Measurements from ENCODE around the gene PARD6B.
"Not testable (repeated sequence)": the region's sequence is repeated elsewhere in the genome, so short reads cannot be mapped to it uniquely, and the experiment has no call there.

Gene PARD6B

DNA sequence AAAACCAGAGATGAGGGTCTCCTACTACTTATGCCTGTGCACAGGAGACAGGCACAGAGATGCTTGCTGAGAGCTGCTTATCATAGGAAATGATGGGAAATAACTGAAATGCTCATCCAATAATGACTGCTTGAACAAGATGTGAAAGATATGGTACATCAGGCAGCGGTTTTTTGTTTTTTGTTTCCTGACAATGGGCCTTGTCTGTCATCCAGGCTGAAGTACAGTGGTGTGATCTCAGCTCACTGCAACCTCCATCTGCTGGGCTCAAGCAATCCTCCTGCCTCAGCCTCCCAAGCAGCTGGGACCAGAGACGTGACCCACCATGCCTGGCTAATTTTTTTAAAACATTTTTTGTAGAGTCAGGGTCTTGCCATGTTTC is 38.8 kb upstream of the PARD6B start:
- peak overlapping the region; percentile 83 for H3K4me3 ChIP-seq (ENCODE audit: low read length)
- H3K9me3 ChIP-seq (ENCODE audit: control insufficient read depth, low read length) = no peaks in the 10 kb centered on the region
- peaks cover 63% of the 10 kb centered on the region for H3K4me1 ChIP-seq (ENCODE audit: control insufficient read depth, insufficient read depth, low read length)
- no peak for DNase-seq (ENCODE audit: low read depth)
- H3K27me3 ChIP-seq (replicated peaks; ENCODE audit: control insufficient read depth, insufficient read depth, low read length) = no peaks in the 10 kb centered on the region
- no peaks in the 10 kb centered on the region for H3K36me3 ChIP-seq (ENCODE audit: control insufficient read depth, insufficient read depth, low read length, severe bottlenecking)
- H3K9ac ChIP-seq (ENCODE audit: low read length) = peak overlapping the region; percentile 87

DNA sequence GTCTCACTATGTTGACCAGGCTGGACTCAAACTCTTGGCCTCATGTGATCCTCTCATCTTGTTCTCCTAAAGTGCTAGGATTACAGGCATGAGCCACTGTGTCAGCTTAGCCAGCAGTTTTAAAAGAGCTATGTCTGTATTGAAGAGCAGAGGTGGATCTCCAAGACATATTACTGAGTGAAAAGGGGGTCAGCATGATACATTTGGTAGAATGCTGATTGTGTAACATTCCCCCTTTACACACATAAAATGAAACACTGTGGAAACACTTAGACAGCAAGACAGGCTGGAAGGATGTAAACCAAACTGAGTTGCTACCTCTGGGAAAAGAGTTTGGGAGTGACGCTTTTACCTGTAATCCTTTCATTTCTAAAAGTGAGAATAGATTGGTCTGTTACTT is 38.4 kb upstream of the PARD6B start:
- DNase-seq (ENCODE audit: low read depth) = peak; percentile 24
- no peaks in the 10 kb centered on the region for H3K27me3 ChIP-seq (replicated peaks; ENCODE audit: control insufficient read depth, insufficient read depth, low read length)
- H3K9ac ChIP-seq (ENCODE audit: low read length) = peak overlapping the region; percentile 47
- no peaks in the 10 kb centered on the region for H3K36me3 ChIP-seq (ENCODE audit: control insufficient read depth, insufficient read depth, low read length, severe bottlenecking)
- peaks cover 63% of the 10 kb centered on the region for H3K4me1 ChIP-seq (ENCODE audit: control insufficient read depth, insufficient read depth, low read length)
- no peaks in the 10 kb centered on the region for H3K9me3 ChIP-seq (ENCODE audit: control insufficient read depth, low read length)
- H3K4me3 ChIP-seq (ENCODE audit: low read length) = no peak overlapping the region

DNA sequence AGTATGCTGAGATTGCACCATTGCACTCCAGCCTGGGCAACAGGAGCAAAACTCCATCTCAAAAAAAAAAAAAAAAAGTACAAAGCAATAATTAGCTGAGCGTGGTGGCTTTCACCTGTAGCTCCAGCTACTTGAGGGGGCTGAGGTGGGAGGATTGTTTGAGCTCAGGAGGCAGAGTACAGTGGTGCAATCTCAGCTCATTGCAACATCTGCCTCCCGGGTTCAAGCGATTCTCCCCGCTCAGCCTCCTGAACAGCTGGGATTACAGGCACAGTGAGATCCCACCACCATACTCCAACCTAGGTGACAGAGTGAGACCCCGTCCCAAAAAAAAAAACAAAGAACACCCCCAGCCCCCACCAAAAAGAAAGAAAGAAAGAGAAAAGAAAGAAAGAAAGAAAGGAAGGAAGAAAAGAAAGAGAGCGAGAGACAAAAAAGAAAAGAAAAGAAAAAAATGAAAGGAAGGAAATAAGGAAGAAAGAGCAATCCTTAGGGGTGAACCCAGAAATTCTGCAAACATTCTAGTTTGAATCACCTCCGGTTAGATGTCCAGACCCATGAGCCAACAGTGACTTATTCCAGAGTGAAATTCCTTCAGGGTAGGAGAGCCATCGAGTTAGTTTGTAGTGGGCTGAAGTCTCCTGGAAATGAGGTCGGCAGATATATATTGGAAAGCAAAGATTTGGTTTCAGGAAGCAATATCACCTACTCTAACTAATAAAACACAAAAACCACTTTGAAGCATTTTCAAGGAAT is 36.8 kb upstream of the PARD6B start:
- no peak for DNase-seq (ENCODE audit: low read depth)
- peaks cover 53% of the 10 kb centered on the region for H3K4me1 ChIP-seq (ENCODE audit: control insufficient read depth, insufficient read depth, low read length)
- H3K9me3 ChIP-seq (ENCODE audit: control insufficient read depth, low read length) = no peaks in the 10 kb centered on the region
- H3K27me3 ChIP-seq (replicated peaks; ENCODE audit: control insufficient read depth, insufficient read depth, low read length) = no peaks in the 10 kb centered on the region
- H3K36me3 ChIP-seq (ENCODE audit: control insufficient read depth, insufficient read depth, low read length, severe bottlenecking) = no peaks in the 10 kb centered on the region
- H3K9ac ChIP-seq (ENCODE audit: low read length) = peak overlapping the region; percentile 52
- H3K4me3 ChIP-seq (ENCODE audit: low read length) = peak overlapping the region; percentile 60

DNA sequence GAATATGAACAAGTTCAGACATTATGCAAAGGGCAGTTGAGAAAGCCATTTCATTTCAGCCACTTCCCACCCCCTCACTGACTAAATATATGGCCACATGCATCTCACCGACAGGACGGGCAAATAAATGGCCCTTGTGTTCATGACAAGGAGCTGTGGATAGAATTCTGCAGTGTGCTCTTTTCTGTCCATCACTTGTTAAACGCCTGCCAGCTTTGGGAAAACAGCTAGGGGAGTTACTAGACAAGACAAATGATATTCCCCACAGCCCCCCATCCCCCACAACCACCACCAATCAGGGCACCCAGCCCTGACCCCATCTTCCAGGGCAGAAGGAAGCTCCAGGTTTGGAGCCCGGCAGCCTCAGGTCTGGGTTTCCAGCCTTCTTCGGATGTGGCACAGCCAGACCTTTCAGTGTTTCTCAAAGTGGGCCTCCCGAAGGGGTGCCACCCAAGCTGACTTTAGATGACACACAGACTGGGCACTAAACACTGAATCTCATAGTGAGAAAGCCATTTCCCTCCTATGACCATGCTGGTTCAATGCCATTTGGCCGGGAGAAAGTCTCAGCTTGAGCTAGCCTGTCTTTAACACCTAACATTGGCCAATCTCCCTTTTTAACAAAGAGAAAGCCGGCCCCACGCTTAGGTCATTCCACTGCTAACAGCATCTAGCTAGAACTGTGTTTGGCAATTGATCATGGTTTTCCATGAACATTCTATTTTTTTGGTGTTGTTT is 36.1 kb upstream of the PARD6B start:
- no peak for DNase-seq (ENCODE audit: low read depth)
- Histone ChIP-seq H3K9ac (ENCODE audit: low read length) (peak overlapping the region; percentile 52), H3K9me3 (ENCODE audit: control insufficient read depth, low read length) (no peaks in the 10 kb centered on the region), H3K4me1 (ENCODE audit: control insufficient read depth, insufficient read depth, low read length) (peaks cover 48% of the 10 kb centered on the region), H3K4me3 (ENCODE audit: low read length) (peak overlapping the region; percentile 60), H3K36me3 (ENCODE audit: control insufficient read depth, insufficient read depth, low read length, severe bottlenecking) (no peaks in the 10 kb centered on the region), H3K27me3 (replicated peaks; ENCODE audit: control insufficient read depth, insufficient read depth, low read length) (no peaks in the 10 kb centered on the region)

DNA sequence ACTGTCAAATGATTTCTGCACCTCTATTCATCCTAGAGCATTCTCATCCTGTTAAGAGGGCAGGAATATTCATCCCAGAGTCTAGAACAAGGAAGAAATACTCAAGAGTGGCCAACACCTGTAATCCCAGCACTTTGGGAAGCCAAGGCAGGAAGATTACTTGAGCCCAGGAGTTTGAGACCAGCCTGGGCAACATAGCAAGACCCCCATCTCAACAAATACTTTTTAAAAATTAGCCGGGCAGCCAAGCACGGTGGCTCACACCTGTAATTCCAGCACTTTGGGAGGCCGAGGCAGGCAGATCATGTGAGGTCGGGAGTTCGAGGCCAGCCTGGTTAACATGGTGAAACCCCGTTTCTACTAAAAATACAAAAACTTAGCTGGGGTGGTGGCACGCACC is 33.1 kb upstream of the PARD6B start:
- H3K27me3 ChIP-seq (replicated peaks; ENCODE audit: control insufficient read depth, insufficient read depth, low read length); DNase-seq (ENCODE audit: low read depth); H3K36me3 ChIP-seq (ENCODE audit: control insufficient read depth, insufficient read depth, low read length, severe bottlenecking); H3K9ac ChIP-seq (ENCODE audit: low read length); H3K4me3 ChIP-seq (ENCODE audit: low read length); H3K9me3 ChIP-seq (ENCODE audit: control insufficient read depth, low read length): not testable (repeated sequence)
- peaks cover 26% of the 10 kb centered on the region for H3K4me1 ChIP-seq (ENCODE audit: control insufficient read depth, insufficient read depth, low read length)

DNA sequence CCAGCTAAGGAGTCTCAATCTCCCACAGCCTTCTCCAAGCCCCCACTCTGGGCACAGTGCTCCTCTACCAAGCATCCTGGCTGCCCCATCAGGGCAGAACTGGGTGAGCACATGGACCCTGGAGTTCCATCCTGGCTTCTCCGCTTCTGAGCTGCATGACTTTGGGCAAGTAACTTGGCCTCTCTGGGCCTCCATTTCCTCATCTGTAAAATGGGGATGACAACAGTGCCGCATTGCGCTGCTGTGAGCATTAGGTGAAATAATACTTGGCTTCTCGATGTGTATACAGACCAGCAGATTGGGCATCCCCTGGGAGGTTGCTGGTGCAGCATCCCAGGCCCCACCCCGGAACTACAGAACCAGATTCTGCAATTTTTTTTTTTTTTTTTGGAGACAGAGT is 31.7 kb upstream of the PARD6B start:
- H3K36me3 ChIP-seq (ENCODE audit: control insufficient read depth, insufficient read depth, low read length, severe bottlenecking) = no peaks in the 10 kb centered on the region
- H3K4me1 ChIP-seq (ENCODE audit: control insufficient read depth, insufficient read depth, low read length) = peaks cover 16% of the 10 kb centered on the region
- no peak for DNase-seq (ENCODE audit: low read depth)
- H3K27me3 ChIP-seq (replicated peaks; ENCODE audit: control insufficient read depth, insufficient read depth, low read length) = no peaks in the 10 kb centered on the region
- H3K9me3 ChIP-seq (ENCODE audit: control insufficient read depth, low read length) = no peaks in the 10 kb centered on the region
- no peak overlapping the region for H3K4me3 ChIP-seq (ENCODE audit: low read length)
- H3K9ac ChIP-seq (ENCODE audit: low read length) = no peak overlapping the region

DNA sequence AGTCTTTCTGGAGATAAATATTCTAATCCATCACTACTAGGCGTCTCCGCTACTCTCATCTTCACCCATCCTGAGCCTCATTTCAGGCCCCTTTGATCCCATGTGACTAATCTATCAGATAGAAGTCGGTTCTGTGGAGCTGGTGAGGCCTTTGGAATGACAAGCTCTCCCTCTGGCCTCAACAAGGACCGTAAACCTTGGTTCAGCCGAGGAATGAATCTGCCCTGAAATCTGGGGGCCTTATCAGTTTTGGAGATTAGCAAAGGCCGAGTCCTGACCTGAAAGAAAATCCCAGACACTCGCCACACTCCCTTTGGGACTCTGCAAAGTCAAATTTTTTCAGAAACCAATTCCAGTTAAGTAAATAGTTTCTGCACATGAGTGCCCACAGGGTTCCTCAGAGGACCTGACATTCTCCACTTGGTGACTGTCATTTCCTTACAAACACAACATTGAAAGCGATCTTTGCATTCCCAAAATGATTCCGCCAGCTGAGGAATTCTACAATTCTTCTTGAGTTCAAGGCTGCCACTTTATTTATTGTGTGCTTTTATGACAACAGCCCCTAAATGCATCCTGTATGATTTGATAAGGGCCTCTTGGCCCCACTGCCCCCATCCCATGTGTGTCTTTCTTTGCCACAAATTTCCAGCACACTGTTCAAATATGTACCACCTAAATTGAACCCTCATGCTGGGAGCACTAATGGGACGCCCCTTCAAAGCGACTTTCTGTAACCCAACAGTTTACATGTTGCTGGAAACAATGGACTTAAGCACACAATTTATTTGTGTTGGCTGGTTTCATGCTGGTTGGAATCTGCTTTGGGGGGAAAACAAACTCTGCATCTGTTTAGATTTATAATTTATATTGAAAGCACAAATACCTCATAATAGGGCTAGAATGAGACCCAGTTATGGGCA is 30.1 kb upstream of the PARD6B start:
- Histone ChIP-seq H3K4me3 (ENCODE audit: low read length) (no peak overlapping the region), H3K27me3 (replicated peaks; ENCODE audit: control insufficient read depth, insufficient read depth, low read length) (no peaks in the 10 kb centered on the region), H3K9me3 (ENCODE audit: control insufficient read depth, low read length) (no peaks in the 10 kb centered on the region), H3K36me3 (ENCODE audit: control insufficient read depth, insufficient read depth, low read length, severe bottlenecking) (no peaks in the 10 kb centered on the region), H3K4me1 (ENCODE audit: control insufficient read depth, insufficient read depth, low read length) (no peaks in the 10 kb centered on the region), H3K9ac (ENCODE audit: low read length) (no peak overlapping the region)
- DNase-seq (ENCODE audit: low read depth) = peak; percentile 67

DNA sequence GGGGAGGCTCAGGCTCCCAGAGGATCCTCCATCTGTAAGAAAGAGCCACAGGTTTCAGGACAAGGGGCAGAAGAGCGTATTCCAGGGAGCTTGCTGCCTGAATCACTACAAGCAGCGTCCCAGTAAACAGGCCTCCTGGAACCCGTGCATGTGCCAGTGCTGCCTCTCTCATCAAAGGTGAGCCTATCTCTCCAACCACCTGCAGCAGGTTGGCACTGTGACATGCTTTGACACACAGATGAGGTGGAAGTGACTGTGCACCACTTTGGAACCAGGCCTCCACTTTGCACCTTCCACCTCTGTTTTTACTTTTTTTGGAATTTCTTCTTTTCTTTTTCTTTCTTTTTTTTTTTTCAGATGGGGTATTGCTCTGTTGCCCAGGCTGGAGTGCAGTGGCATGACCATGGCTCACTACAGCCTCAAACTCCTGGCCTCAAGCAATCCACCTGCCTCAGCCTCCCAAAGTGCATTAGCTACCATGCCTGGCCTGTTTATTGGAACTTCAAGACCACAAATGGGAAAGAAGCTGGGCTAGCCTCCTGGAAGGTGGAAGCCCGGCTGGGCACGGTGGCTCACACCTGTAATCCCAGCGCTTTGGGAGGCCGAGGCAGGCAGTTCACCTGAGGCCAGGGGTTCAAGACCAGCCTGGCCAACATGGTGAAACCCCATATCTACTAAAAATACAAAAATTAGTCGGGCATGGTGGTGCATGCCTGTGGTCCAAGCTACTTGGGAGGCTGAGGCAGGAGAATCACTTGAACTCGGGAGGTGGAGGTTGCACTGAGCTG is 27.5 kb upstream of the PARD6B start:
- not testable (repeated sequence) for H3K27me3 ChIP-seq (replicated peaks; ENCODE audit: control insufficient read depth, insufficient read depth, low read length); H3K9me3 ChIP-seq (ENCODE audit: control insufficient read depth, low read length); H3K36me3 ChIP-seq (ENCODE audit: control insufficient read depth, insufficient read depth, low read length, severe bottlenecking); DNase-seq (ENCODE audit: low read depth); H3K4me1 ChIP-seq (ENCODE audit: control insufficient read depth, insufficient read depth, low read length); H3K9ac ChIP-seq (ENCODE audit: low read length); H3K4me3 ChIP-seq (ENCODE audit: low read length)

DNA sequence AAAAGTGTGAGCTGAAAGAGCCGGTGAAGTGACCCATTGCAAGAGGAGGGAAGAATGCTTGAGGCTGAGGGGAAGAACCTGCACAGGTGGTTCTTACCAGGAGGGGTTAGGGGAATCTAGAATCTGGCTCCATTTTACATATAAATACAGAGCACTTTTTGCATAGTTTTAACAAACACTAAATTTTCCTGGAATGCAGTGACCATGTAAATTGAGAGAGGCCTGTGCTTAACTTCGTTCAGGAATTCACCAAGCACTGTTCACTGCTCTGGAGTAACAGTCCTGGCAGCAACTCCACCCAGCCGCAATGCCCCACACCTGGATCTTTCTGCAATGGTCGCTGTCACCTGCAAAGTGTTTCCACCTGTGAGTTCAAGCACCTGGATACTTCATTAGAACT is 26.9 kb upstream of the PARD6B start:
- Histone ChIP-seq H3K9ac (ENCODE audit: low read length) (no peak overlapping the region), H3K9me3 (ENCODE audit: control insufficient read depth, low read length) (no peaks in the 10 kb centered on the region), H3K4me1 (ENCODE audit: control insufficient read depth, insufficient read depth, low read length) (no peaks in the 10 kb centered on the region), H3K4me3 (ENCODE audit: low read length) (no peak overlapping the region), H3K27me3 (replicated peaks; ENCODE audit: control insufficient read depth, insufficient read depth, low read length) (no peaks in the 10 kb centered on the region), H3K36me3 (ENCODE audit: control insufficient read depth, insufficient read depth, low read length, severe bottlenecking) (no peaks in the 10 kb centered on the region)
- DNase-seq (ENCODE audit: low read depth) = no peak

DNA sequence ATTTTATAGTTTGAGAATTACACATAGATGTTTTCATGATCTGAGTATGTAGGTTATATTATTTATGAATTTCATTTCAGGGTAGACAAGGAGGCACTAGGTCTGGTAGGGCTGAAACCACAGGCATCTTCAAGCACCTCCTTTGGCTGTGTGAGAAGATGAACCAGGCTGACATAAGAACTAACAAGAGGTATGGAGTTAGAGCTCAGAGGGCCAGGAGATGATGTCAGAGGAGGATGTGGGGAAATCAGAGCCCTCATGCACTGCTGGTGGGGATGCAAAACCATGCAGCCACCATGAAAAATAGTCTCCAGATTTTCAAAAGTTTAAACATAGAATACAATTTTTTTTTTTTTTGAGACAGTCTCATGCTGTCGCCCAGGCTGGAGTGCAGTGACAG is 26.4 kb upstream of the PARD6B start:
- no peak overlapping the region for H3K9ac ChIP-seq (ENCODE audit: low read length)
- H3K36me3 ChIP-seq (ENCODE audit: control insufficient read depth, insufficient read depth, low read length, severe bottlenecking) = no peaks in the 10 kb centered on the region
- DNase-seq (ENCODE audit: low read depth) = peak; percentile 59
- H3K4me3 ChIP-seq (ENCODE audit: low read length) = no peak overlapping the region
- H3K4me1 ChIP-seq (ENCODE audit: control insufficient read depth, insufficient read depth, low read length) = no peaks in the 10 kb centered on the region
- H3K27me3 ChIP-seq (replicated peaks; ENCODE audit: control insufficient read depth, insufficient read depth, low read length) = no peaks in the 10 kb centered on the region
- H3K9me3 ChIP-seq (ENCODE audit: control insufficient read depth, low read length) = no peaks in the 10 kb centered on the region
